ENCODE results near the gene CAMSAP3. TPM values are rescaled to one million over a fixed set of nuclear protein-coding genes. Genes with fewer than 3 reads are reported as not detected.

The CAMSAP3 gene
- total and polyA plus RNA-seq, 10 of the 15 experiments (the other 5 are each of a cell fraction or from before 2014, with no cell fraction given): 0.03 to 6.3 (median 0.72) TPM

DNA sequence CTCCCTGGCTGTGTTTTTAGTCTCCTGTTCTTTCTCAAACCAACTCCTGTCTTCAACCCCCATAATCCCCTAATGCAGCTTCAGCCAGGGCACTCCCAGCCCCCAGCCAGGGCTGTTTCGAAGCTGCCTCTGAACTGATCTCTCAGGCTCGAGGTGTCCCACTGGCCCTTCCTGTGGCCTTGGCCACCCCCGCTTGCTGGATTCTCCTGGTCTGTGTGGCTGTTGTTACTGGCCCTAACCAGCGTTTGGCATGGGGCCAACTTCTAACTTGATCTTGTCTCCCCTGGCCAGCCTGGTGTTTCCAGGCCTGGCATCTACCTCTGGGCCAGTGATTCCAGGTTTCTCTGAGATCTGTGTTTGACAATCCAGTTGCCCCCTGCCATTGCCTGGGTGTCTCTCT, 22.7 kb downstream of the CAMSAP3 start:
- no peaks in the 10 kb centered on the region for H3K27me3 ChIP-seq (replicated peaks in 1 of 2; ENCODE audit: control insufficient read depth in 2 of 2, insufficient read depth in 2 of 2, low read length in 1 of 2)
- H3K36me3 ChIP-seq (ENCODE audit: control insufficient read depth in 2 of 2, insufficient read depth in 2 of 2, low read length in 1 of 2): peaks cover 0 to 23% of the 10 kb centered on the region in 2 experiments; a peak in 3 of 4 replicates
- no peak overlapping the region for H3K27ac ChIP-seq (ENCODE audit: control insufficient read depth, insufficient read depth)
- H3K4me2 ChIP-seq (ENCODE audit: control insufficient read depth, insufficient read depth): no peak overlapping the region
- ChIA-PET RAD21 (ENCODE audit: unreplicated experiment) (no interaction called here), POLR2A (no interaction called here), CTCF (no interaction called here), SMC1A (ENCODE audit: uncharacterized antibody, unreplicated experiment) (no interaction called here)
- H3K4me3 ChIP-seq: no peak overlapping the region
- in situ Hi-C loops (cut with MboI): no loop called here
- H4K20me1 ChIP-seq (ENCODE audit: control insufficient read depth, insufficient read depth): no peaks in the 10 kb centered on the region
- H3K9me3 ChIP-seq (replicated peaks; ENCODE audit: control insufficient read depth, insufficient read depth, low read length): no peaks in the 10 kb centered on the region
- FAIRE-seq: no peak
- no peak overlapping the region for H3K9ac ChIP-seq (ENCODE audit: control insufficient read depth, insufficient read depth, low read length)
- BruUV-seq (replicated peaks): no TSS peak
- ATAC-seq: no peak
- 78% methylated on average over 4 of the region's 4 CpGs for WGBS (ENCODE audit: insufficient coverage, insufficient replicate concordance, low lambda C conversion rate, missing lambda C conversion rate)
- intact Hi-C loops (cut with micrococcal nuclease; ENCODE audit: unreplicated experiment): no loop called here
- H3K4me1 ChIP-seq (ENCODE audit: control insufficient read depth, insufficient read depth, low read length): no peaks in the 10 kb centered on the region
- H2AFZ ChIP-seq (ENCODE audit: control insufficient read depth, low read depth, low read length): no peak overlapping the region
- H3K79me2 ChIP-seq (ENCODE audit: control insufficient read depth, insufficient read depth, low read length): no peaks in the 10 kb centered on the region
- TF ChIP-seq NR2C2 (IDR thresholded peaks at IDR 0.05; ENCODE audit: borderline replicate concordance, control insufficient read depth, insufficient read length, low read depth) (no peak), CHD4 (IDR thresholded peaks at IDR 0.05) (no peak), SIX5 (IDR thresholded peaks at IDR 0.05; ENCODE audit: low read depth, low read length, severe bottlenecking) (no peak), BHLHE40 (IDR thresholded peaks at IDR 0.05; ENCODE audit: borderline replicate concordance in 1 of 2, low read depth in 2 of 2, low read length in 1 of 2) (no peak), CBX3 (IDR thresholded peaks at IDR 0.05; ENCODE audit: borderline replicate concordance, low read depth) (no peak)
- DNase-seq (ENCODE audit: low read depth, low spot score): no peak

DNA sequence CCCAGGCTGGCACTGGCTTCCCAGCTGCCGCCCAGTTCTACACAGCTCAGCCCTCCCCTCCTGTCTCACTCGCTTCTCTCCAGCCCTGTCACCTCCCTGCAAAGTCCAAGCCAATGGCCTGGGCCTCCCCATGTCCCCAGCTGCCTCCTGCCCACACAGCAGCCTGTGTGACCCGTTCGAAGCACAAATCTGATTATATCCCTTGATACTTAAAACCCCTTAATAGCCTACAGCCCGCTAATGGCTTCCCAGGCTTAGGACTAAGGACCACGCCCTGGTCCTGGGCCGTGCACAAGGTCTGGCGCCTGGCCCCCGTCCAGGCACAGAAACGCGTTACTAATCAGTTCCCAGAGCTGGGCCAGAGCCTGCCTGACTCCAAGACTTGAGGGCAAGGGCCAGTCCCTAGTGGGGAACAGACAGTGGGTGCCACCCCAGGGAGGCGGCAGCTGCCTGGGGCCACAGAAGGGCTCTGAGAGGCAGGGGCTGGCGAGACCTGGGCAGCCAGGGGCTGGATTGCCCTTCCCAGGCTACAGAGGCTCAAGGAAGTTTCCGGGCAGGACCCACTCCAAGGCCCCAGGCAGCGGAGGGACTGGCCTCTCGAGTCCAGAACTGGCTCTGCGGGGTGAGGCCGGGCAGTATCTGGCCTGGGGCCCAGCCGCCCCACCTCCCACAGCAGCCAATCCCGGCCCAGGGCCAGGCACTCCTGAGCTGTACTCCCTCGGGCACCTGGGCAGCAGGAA, 23.3 kb downstream of the CAMSAP3 start:
- no peaks in the 10 kb centered on the region for H3K9me3 ChIP-seq (replicated peaks; ENCODE audit: control insufficient read depth, insufficient read depth, low read length)
- H3K4me3 ChIP-seq: no peak overlapping the region
- no peaks in the 10 kb centered on the region for H3K79me2 ChIP-seq (ENCODE audit: control insufficient read depth, insufficient read depth, low read length)
- intact Hi-C loops (cut with micrococcal nuclease; ENCODE audit: unreplicated experiment): no loop called here
- in situ Hi-C loops (cut with MboI): no loop called here
- WGBS (ENCODE audit: insufficient coverage, insufficient replicate concordance, low lambda C conversion rate, missing lambda C conversion rate): 87% methylated on average over 20 of the region's 21 CpGs
- H3K4me1 ChIP-seq (ENCODE audit: control insufficient read depth, insufficient read depth, low read length): no peaks in the 10 kb centered on the region
- ChIA-PET RAD21 (ENCODE audit: unreplicated experiment) (no interaction called here), POLR2A (interaction anchor here (0.6 kb wide), 1 partner anchor 22 kb away, joined by 3 read pairs; no protein-coding TSS in a partner anchor), SMC1A (ENCODE audit: uncharacterized antibody, unreplicated experiment) (no interaction called here), CTCF (no interaction called here)
- H3K36me3 ChIP-seq (ENCODE audit: control insufficient read depth in 2 of 2, insufficient read depth in 2 of 2, low read length in 1 of 2): peaks cover 0 to 24% of the 10 kb centered on the region in 2 experiments; a peak in 3 of 4 replicates
- FAIRE-seq: no peak
- no peak overlapping the region for H3K4me2 ChIP-seq (ENCODE audit: control insufficient read depth, insufficient read depth)
- no peaks in the 10 kb centered on the region for H3K27me3 ChIP-seq (replicated peaks in 1 of 2; ENCODE audit: control insufficient read depth in 2 of 2, insufficient read depth in 2 of 2, low read length in 1 of 2)
- DNase-seq (ENCODE audit: low read depth, low spot score): no peak
- no TSS peak for BruUV-seq (replicated peaks)
- no peaks in the 10 kb centered on the region for H4K20me1 ChIP-seq (ENCODE audit: control insufficient read depth, insufficient read depth)
- no peak overlapping the region for H3K27ac ChIP-seq (ENCODE audit: control insufficient read depth, insufficient read depth)
- H2AFZ ChIP-seq (ENCODE audit: control insufficient read depth, low read depth, low read length): no peak overlapping the region
- no peak for ATAC-seq
- no peak overlapping the region for H3K9ac ChIP-seq (ENCODE audit: control insufficient read depth, insufficient read depth, low read length)
- TF ChIP-seq NFYA (IDR thresholded peaks at IDR 0.05; ENCODE audit: borderline replicate concordance, low read depth, low read length) (no peak), EED (IDR thresholded peaks at IDR 0.05; ENCODE audit: low read depth) (no peak), ASH2L (IDR thresholded peaks at IDR 0.05; ENCODE audit: borderline replicate concordance, low read depth) (no peak), ZNF384 (IDR thresholded peaks at IDR 0.05; ENCODE audit: borderline replicate concordance, low read depth, low read length) (no peak), BACH1 (IDR thresholded peaks at IDR 0.05; ENCODE audit: borderline replicate concordance) (no peak), HDGF (IDR thresholded peaks at IDR 0.05) (no peak), ZNF622 (IDR thresholded peaks at IDR 0.05) (no peak), FOXK2 (IDR thresholded peaks at IDR 0.05) (no peak), ZNF217 (IDR thresholded peaks at IDR 0.05) (no peak), BHLHE40 (IDR thresholded peaks at IDR 0.05; ENCODE audit: borderline replicate concordance in 1 of 2, low read depth in 2 of 2, low read length in 1 of 2) (no peak), ZNF274 (IDR thresholded peaks at IDR 0.05; ENCODE audit: insufficient read depth, insufficient read length) (no peak), MYB (IDR thresholded peaks at IDR 0.05; ENCODE audit: borderline replicate concordance, low read depth, low read length) (no peak), SMAD5 (IDR thresholded peaks at IDR 0.05; ENCODE audit: low read depth) (no peak), CHD4 (IDR thresholded peaks at IDR 0.05) (no peak)
- TF ChIP-seq, protein P1, sequence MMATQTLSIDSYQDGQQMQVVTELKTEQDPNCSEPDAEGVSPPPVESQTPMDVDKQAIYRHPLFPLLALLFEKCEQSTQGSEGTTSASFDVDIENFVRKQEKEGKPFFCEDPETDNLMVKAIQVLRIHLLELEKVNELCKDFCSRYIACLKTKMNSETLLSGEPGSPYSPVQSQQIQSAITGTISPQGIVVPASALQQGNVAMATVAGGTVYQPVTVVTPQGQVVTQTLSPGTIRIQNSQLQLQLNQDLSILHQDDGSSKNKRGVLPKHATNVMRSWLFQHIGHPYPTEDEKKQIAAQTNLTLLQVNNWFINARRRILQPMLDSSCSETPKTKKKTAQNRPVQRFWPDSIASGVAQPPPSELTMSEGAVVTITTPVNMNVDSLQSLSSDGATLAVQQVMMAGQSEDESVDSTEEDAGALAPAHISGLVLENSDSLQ (IDR thresholded peaks at IDR 0.05): no peak
